A549 (cell line): Measurements from ENCODE around the gene OCA2. TPM values are rescaled to one million over a fixed set of nuclear protein-coding genes. Genes with fewer than 3 reads are reported as not detected.

Source experiments
- ATAC-seq, 2 experiments: fragments of 200-7000 bp in 1 of 2; fragments of >200 bp in 1 of 2; cut with Nextera tagmentation in 1 of 2; cut with Tn5 transposase in 1 of 2; 3 replicates each; pipeline versions ENCODE4 v1.8.0 to v1.9.1; 2018 to 2020; ENCODE audit warnings: mild to moderate bottlenecking in 1 of 2, moderate library complexity in 1 of 2
- CTCF ChIA-PET: fragments of 300-600 bp; sonication (Branson Sonifier 250); formaldehyde crosslinking; extraction: SDS; loops from one replicate; lab custom pipeline; 2021; ENCODE audit warnings: antibody characterized with exemption, inconsistent platforms; lab: Yijun Ruan, JAX
- POLR2A ChIA-PET: fragments of 350-600 bp; formaldehyde crosslinking; extraction: SDS; loops from one replicate; lab custom pipeline; 2021; ENCODE audit warnings: antibody characterized with exemption, inconsistent platforms; lab: Yijun Ruan, JAX
- DNase-seq, 2 experiments: peaks; one replicate each; pipeline versions ENCODE4 v3.0.0 to v3.0.0-alpha.2; 2011 to 2016; ENCODE audit warnings: low read depth in 1 of 2, low spot score in 1 of 2
- FAIRE-seq: peaks from 2 replicates; lab custom pipeline; 2011; peaks lifted over from hg19 to GRCh38; lab: Jason Lieb, UNC
- H3K27ac ChIP-seq, 2 experiments: fragments of >200 bp; sonication (Bioruptor Twin); formaldehyde crosslinking; 3 replicates each; pipeline ENCODE4 v1.5.1; 2016 to 2017
- H3K4me1 ChIP-seq: fragments of >200 bp; sonication (Bioruptor Twin); formaldehyde crosslinking; 3 replicates; pipeline ENCODE4 v1.6.1; 2016
- H3K4me2 ChIP-seq: fragments of >200 bp; sonication (Bioruptor Twin); formaldehyde crosslinking; 3 replicates; pipeline ENCODE4 v1.6.1; 2016
- H3K4me3 ChIP-seq: fragments of >200 bp; sonication (Bioruptor Twin); formaldehyde crosslinking; 3 replicates; pipeline ENCODE4 v1.5.1; 2016
- H3K9me3 ChIP-seq: fragments of >200 bp; sonication (Bioruptor Twin); formaldehyde crosslinking; 3 replicates; pipeline ENCODE4 v1.6.1; 2016
- ATOH8 ChIP-seq: fragments of 250-450 bp; sonication (Bioruptor Pico); IDR thresholded peaks from 2 replicates; pipeline ENCODE4 v1.5.0; 2020; ENCODE audit warnings: low read depth, mild to moderate bottlenecking, moderate library complexity
- CBX8 ChIP-seq: fragments of 200-600 bp; sonication (generic); IDR thresholded peaks from 2 replicates; pipeline ENCODE4 v1.6.1; 2016
- E2F6 ChIP-seq: IDR thresholded peaks from 2 replicates; pipeline ENCODE4 v1.6.1; 2012; ENCODE audit warnings: low read depth, borderline replicate concordance
- EHMT2 ChIP-seq: fragments of 200-600 bp; sonication (generic); IDR thresholded peaks from 2 replicates; pipeline ENCODE4 v1.6.1; 2016; ENCODE audit warnings: antibody characterized with exemption, low read depth, mild to moderate bottlenecking, moderate library complexity
- ELK1 ChIP-seq: fragments of 150-350 bp; IDR thresholded peaks from 2 replicates; pipeline ENCODE4 v1.6.1; 2014; ENCODE audit warnings: low read depth, mild to moderate bottlenecking, low read length
- ESRRA ChIP-seq: fragments of 150-350 bp; IDR thresholded peaks from 2 replicates; pipeline ENCODE4 v1.6.1; 2014; ENCODE audit warnings: mild to moderate bottlenecking, low read length, borderline replicate concordance
- FOSL2 ChIP-seq, 2 experiments: fragments of 450-650 bp in 1 of 2; fragments of >200 bp in 1 of 2; sonication (Bioruptor Twin) in 1 of 2; formaldehyde crosslinking; IDR thresholded peaks; 2 replicates each; pipeline versions ENCODE4 v1.5.0 to v1.6.1; 2016 to 2020; ENCODE audit warnings: mild to moderate bottlenecking in 1 of 2, moderate library complexity in 1 of 2
- FOXS1 ChIP-seq: fragments of 250-450 bp; sonication (Bioruptor Pico); IDR thresholded peaks from 2 replicates; pipeline ENCODE4 v1.5.0; 2020; ENCODE audit warnings: mild to moderate bottlenecking, moderate library complexity
- HDAC2 ChIP-seq: fragments of 200-600 bp; sonication (generic); IDR thresholded peaks from 2 replicates; pipeline ENCODE4 v1.6.1; 2016
- HES2 ChIP-seq: fragments of >200 bp; sonication (Bioruptor Twin); formaldehyde crosslinking; IDR thresholded peaks from 2 replicates; pipeline ENCODE4 v1.6.1; 2016
- JUN ChIP-seq, 2 experiments: fragments of >200 bp; sonication (Bioruptor Twin); formaldehyde crosslinking; IDR thresholded peaks; 2 replicates in 1 of 2; 3 replicates in 1 of 2; pipeline ENCODE4 v1.6.1; 2016 to 2017
- MAZ ChIP-seq: fragments of 150-350 bp; IDR thresholded peaks from 2 replicates; pipeline ENCODE4 v1.6.1; 2014; ENCODE audit warnings: antibody characterized with exemption, low read depth, low read length, borderline replicate concordance
- PHF8 ChIP-seq: fragments of 200-600 bp; sonication (generic); IDR thresholded peaks from 2 replicates; pipeline ENCODE4 v1.6.1; 2016; ENCODE audit warnings: low read depth, mild to moderate bottlenecking, antibody characterized with exemption, moderate library complexity, borderline replicate concordance
- POLR2A ChIP-seq: IDR thresholded peaks from 2 replicates; pipeline ENCODE4 v1.6.1; 2012; ENCODE audit warnings: mild to moderate bottlenecking, low read length
- POLR2AphosphoS2 ChIP-seq: conservative IDR thresholded peaks from 2 replicates; pipeline ENCODE4 v1.6.1; 2012; ENCODE audit warnings: low read length, improper control_type of control experiment, inconsistent platforms
- RAD21 ChIP-seq, 2 experiments: fragments of >200 bp in 1 of 2; sonication (Bioruptor Twin) in 1 of 2; formaldehyde crosslinking in 1 of 2; IDR thresholded peaks in 1 of 2; conservative IDR thresholded peaks in 1 of 2; 2 replicates in 1 of 2; 3 replicates in 1 of 2; pipeline ENCODE4 v1.6.1; 2012 to 2018; ENCODE audit warnings: inconsistent platforms in 1 of 2
- RARB ChIP-seq: fragments of 250-450 bp; sonication (Bioruptor Pico); IDR thresholded peaks from 2 replicates; pipeline ENCODE4 v1.8.0; 2021; ENCODE audit warnings: mild to moderate bottlenecking, moderate library complexity
- RCOR1 ChIP-seq: fragments of 150-350 bp; IDR thresholded peaks from 2 replicates; pipeline ENCODE4 v1.6.1; 2014; ENCODE audit warnings: antibody characterized with exemption, low read length, low read depth
- REST ChIP-seq: fragments of 200-600 bp; sonication (generic); IDR thresholded peaks from 2 replicates; pipeline ENCODE4 v1.6.1; 2016; ENCODE audit warnings: antibody characterized with exemption, mild to moderate bottlenecking, moderate library complexity
- RFX5 ChIP-seq: fragments of 450-650 bp; IDR thresholded peaks from 2 replicates; pipeline ENCODE4 v1.7.1; 2014; ENCODE audit warnings: antibody characterized with exemption, mild to moderate bottlenecking, moderate library complexity
- RNF2 ChIP-seq: fragments of 200-600 bp; sonication (generic); IDR thresholded peaks from 2 replicates; pipeline ENCODE4 v1.6.1; 2016; ENCODE audit warnings: low read depth, mild to moderate bottlenecking, antibody characterized with exemption, moderate library complexity, borderline replicate concordance
- SMC3 ChIP-seq: fragments of >200 bp; sonication (Bioruptor Twin); formaldehyde crosslinking; IDR thresholded peaks from 3 replicates; pipeline ENCODE4 v1.6.1; 2018; ENCODE audit warnings: inconsistent platforms
- SREBF2 ChIP-seq: fragments of 450-650 bp; IDR thresholded peaks from 2 replicates; pipeline ENCODE4 v1.6.1; 2014; ENCODE audit warnings: mild to moderate bottlenecking, moderate library complexity
- ZC3H11A ChIP-seq: fragments of 450-650 bp; IDR thresholded peaks from 2 replicates; pipeline ENCODE4 v1.6.1; 2014; ENCODE audit warnings: antibody characterized with exemption, mild to moderate bottlenecking
- WGBS: methylation state at CpG from one replicate; pipeline ENCODE4 v1.1.6; 2017; ENCODE audit errors: missing lambda C conversion rate; 5-methylcytosine and 5-hydroxymethylcytosine counted together
- polyA plus RNA-seq, 4 experiments: library from polyadenylated mRNA; depleted of rRNA in 3 of 4; stranded (reverse); fragments of >200 nt; fragmentation: RNase III in 1 of 4; extraction: RNeasy Plus Mini Kit Qiagen cat#74134 plus additional on column Dnase treatment in 1 of 4; gene quantifications; 2 replicates in 3 of 4; 3 replicates in 1 of 4; pipeline ENCODE4 v1.2.3, GENCODE V29; 2011 to 2017

OCA2 gene
- polyA plus RNA-seq, 2 of the 4 experiments (the other 2 are of a cell fraction), result 0.17 to 0.25 TPM

GRCh38 chr15:28114721-28115622 lies 15.9 kb upstream of the OCA2 start:
- no peak overlapping the region for H3K4me2 ChIP-seq
- FAIRE-seq (no peak), ATAC-seq (no peak), DNase-seq (no peak)
- WGBS, result 94% methylated on average over 23 of the region's 23 CpGs
- ChIA-PET POLR2A (no interaction called here), CTCF (interaction anchor here (0.6 to 7.5 kb wide), 4 partner anchors 9 to 93 kb away, joined by 3 to 63 read pairs (median 10); no protein-coding TSS in a partner anchor)
- H3K4me1 ChIP-seq, result no peaks in the 10 kb centered on the region
- no peak overlapping the region for H3K27ac ChIP-seq
- H3K4me3 ChIP-seq, result no peak overlapping the region
- TF ChIP-seq HES2, result no peak
- no peak for TF ChIP-seq HDAC2
- no peak for TF ChIP-seq ELK1
- TF ChIP-seq RAD21 (conservative IDR thresholded peaks at IDR 0.05 in 1 of 2, IDR thresholded peaks at IDR 0.05 in 1 of 2), result no peak
- TF ChIP-seq E2F6, result no peak
- TF ChIP-seq ATOH8, result no peak
- TF ChIP-seq FOXS1, result no peak
- TF ChIP-seq SREBF2, result no peak
- TF ChIP-seq PHF8, result no peak
- no peak for TF ChIP-seq JUN (IDR thresholded peaks at IDR 0.05)
- no peak for TF ChIP-seq RNF2
- no peak for TF ChIP-seq RARB
- no peak for TF ChIP-seq POLR2A
- no peak for TF ChIP-seq CBX8
- TF ChIP-seq RFX5, result no peak
- no peak for TF ChIP-seq POLR2AphosphoS2
- TF ChIP-seq EHMT2, result no peak
- no peaks in the 10 kb centered on the region for H3K9me3 ChIP-seq

GRCh38 chr15:28114114-28114455 lies 15.0 kb upstream of the OCA2 start:
- CTCF ChIA-PET, result interaction anchor here (1.1 to 7.5 kb wide), 3 partner anchors 10 to 29 kb away, joined by 3 to 63 read pairs (median 15); no protein-coding TSS in a partner anchor
- Histone ChIP-seq H3K4me2 (no peak overlapping the region), H3K4me3 (no peak overlapping the region), H3K4me1 (no peaks in the 10 kb centered on the region), H3K27ac (no peak overlapping the region), H3K9me3 (no peaks in the 10 kb centered on the region)
- ATAC-seq (no peak), DNase-seq (no peak), FAIRE-seq (no peak)
- 96% methylated on average over 4 of the region's 4 CpGs for WGBS
- TF ChIP-seq PHF8, result no peak
- no peak for TF ChIP-seq RAD21 (conservative IDR thresholded peaks at IDR 0.05 in 1 of 2, IDR thresholded peaks at IDR 0.05 in 1 of 2)
- TF ChIP-seq ESRRA, result no peak
- no peak for TF ChIP-seq MAZ
- TF ChIP-seq RCOR1, result no peak
- TF ChIP-seq ZC3H11A, result no peak
- TF ChIP-seq FOSL2 (IDR thresholded peaks at IDR 0.05), result no peak
- no peak for TF ChIP-seq FOSL2 (CRISPR knock-in tag; IDR thresholded peaks at IDR 0.05)
- no peak for TF ChIP-seq SMC3
- no peak for TF ChIP-seq REST
- POLR2A ChIA-PET, result no interaction called here
